ENCODE measurements around the gene NEURL4. TPM values are rescaled to one million over a fixed set of nuclear protein-coding genes. Genes with fewer than 3 reads are reported as not detected.

NEURL4 gene
- total and polyA plus RNA-seq, 4 donors = 0.76 to 14.2 (median 7.3) TPM

- no peak for TF ChIP-seq HNF4G (IDR thresholded peaks at IDR 0.05)
- no peak for TF ChIP-seq NR2F2 (IDR thresholded peaks at IDR 0.05)
- TF ChIP-seq EGR1 (IDR thresholded peaks at IDR 0.05; ENCODE audit: low read depth in 2 of 2) = no peak
- TF ChIP-seq ZBTB33 (IDR thresholded peaks at IDR 0.05) = no peak
- no peak for TF ChIP-seq ATF3 (IDR thresholded peaks at IDR 0.05)
- TF ChIP-seq YY1 (IDR thresholded peaks at IDR 0.05) = no peak
- TF ChIP-seq RAD21 (IDR thresholded peaks at IDR 0.05) = no peak
- TF ChIP-seq MAX (IDR thresholded peaks at IDR 0.05) = no peak
- TF ChIP-seq CTCF (IDR thresholded peaks at IDR 0.05; ENCODE audit: low read depth, low read length, missing input control) = no peak
- no peak for TF ChIP-seq JUND (IDR thresholded peaks at IDR 0.05)
- no peak for TF ChIP-seq HNF4A (conservative IDR thresholded peaks at IDR 0.05)
- no peak for TF ChIP-seq RXRA (IDR thresholded peaks at IDR 0.05)
- TF ChIP-seq FOXA2 (IDR thresholded peaks at IDR 0.05) = no peak
- TF ChIP-seq REST (IDR thresholded peaks at IDR 0.05) = no peak
- no peak for TF ChIP-seq SP1 (IDR thresholded peaks at IDR 0.05)
- 97% methylated on average over 17 of the region's 17 CpGs for WGBS
- DNase-seq (ENCODE audit: low spot score) = no peak
Observed at GRCh38 chr17:7327501-7327900, 1.6 kb downstream of the NEURL4 start.

GRCh38 chr17:7327056-7327455, 2.1 kb downstream of the NEURL4 start:
- no peak overlapping the region for H3K9ac ChIP-seq (ENCODE audit: low read depth in 1 of 2, low read length in 2 of 2)
- H3K4me3 ChIP-seq (ENCODE audit: low read depth in 1 of 3, low read length in 3 of 3) = no peak overlapping the region
- WGBS = 97% methylated on average over 7 of the region's 7 CpGs
- H3K27me3 ChIP-seq (ENCODE audit: control insufficient read depth in 4 of 4, insufficient read depth in 4 of 4, low read length in 3 of 4) = no peaks in the 10 kb centered on the region
- DNase-seq (ENCODE audit: low spot score) = no peak
- H3K4me1 ChIP-seq (ENCODE audit: control insufficient read depth in 4 of 4, insufficient read depth in 4 of 4, low read length in 3 of 4) = peaks cover 8 to 22% (median 15%) of the 10 kb centered on the region in 4 donors
- H3K9me3 ChIP-seq (ENCODE audit: control insufficient read depth in 4 of 4, low read length in 3 of 4) = no peaks in the 10 kb centered on the region
- H3K27ac ChIP-seq (ENCODE audit: low read depth in 1 of 2, low read length in 2 of 2) = no peak overlapping the region
- H3K36me3 ChIP-seq (ENCODE audit: control insufficient read depth in 4 of 4, insufficient read depth in 3 of 4, low read depth in 1 of 4, low read length in 3 of 4) = peaks cover 4 to 41% (median 16%) of the 10 kb centered on the region in 4 donors
- TF ChIP-seq CTCF (IDR thresholded peaks at IDR 0.05; ENCODE audit: low read depth, low read length, missing input control) = no peak
- TF ChIP-seq YY1 (IDR thresholded peaks at IDR 0.05) = no peak
- TF ChIP-seq FOXA2 (IDR thresholded peaks at IDR 0.05) = no peak
- TF ChIP-seq TAF1 (conservative IDR thresholded peaks at IDR 0.05) = no peak
- no peak for TF ChIP-seq ZBTB33 (IDR thresholded peaks at IDR 0.05)
- TF ChIP-seq HNF4A (conservative IDR thresholded peaks at IDR 0.05) = no peak
- no peak for TF ChIP-seq SP1 (IDR thresholded peaks at IDR 0.05)
- no peak for TF ChIP-seq EGR1 (IDR thresholded peaks at IDR 0.05; ENCODE audit: low read depth in 2 of 2)
- TF ChIP-seq JUND (IDR thresholded peaks at IDR 0.05) = no peak

More at GRCh38 chr17:7327501-7327900, 1.6 kb downstream of the NEURL4 start:
- Histone ChIP-seq H3K9ac (ENCODE audit: low read depth in 1 of 2, low read length in 2 of 2) (no peak overlapping the region), H3K27me3 (ENCODE audit: control insufficient read depth in 4 of 4, insufficient read depth in 4 of 4, low read length in 3 of 4) (no peaks in the 10 kb centered on the region), H3K27ac (ENCODE audit: low read depth in 1 of 2, low read length in 2 of 2) (no peak overlapping the region), H3K4me3 (ENCODE audit: low read depth in 1 of 3, low read length in 3 of 3) (no peak overlapping the region), H3K36me3 (ENCODE audit: control insufficient read depth in 4 of 4, insufficient read depth in 3 of 4, low read depth in 1 of 4, low read length in 3 of 4) (peaks cover 4 to 38% (median 16%) of the 10 kb centered on the region in 4 donors), H3K4me1 (ENCODE audit: control insufficient read depth in 4 of 4, insufficient read depth in 4 of 4, low read length in 3 of 4) (peaks cover 8 to 22% (median 15%) of the 10 kb centered on the region in 4 donors), H3K9me3 (ENCODE audit: control insufficient read depth in 4 of 4, low read length in 3 of 4) (no peaks in the 10 kb centered on the region)

All from liver (tissue), 9 donors.